ENCODE results near the gene MMP14.

DNA sequence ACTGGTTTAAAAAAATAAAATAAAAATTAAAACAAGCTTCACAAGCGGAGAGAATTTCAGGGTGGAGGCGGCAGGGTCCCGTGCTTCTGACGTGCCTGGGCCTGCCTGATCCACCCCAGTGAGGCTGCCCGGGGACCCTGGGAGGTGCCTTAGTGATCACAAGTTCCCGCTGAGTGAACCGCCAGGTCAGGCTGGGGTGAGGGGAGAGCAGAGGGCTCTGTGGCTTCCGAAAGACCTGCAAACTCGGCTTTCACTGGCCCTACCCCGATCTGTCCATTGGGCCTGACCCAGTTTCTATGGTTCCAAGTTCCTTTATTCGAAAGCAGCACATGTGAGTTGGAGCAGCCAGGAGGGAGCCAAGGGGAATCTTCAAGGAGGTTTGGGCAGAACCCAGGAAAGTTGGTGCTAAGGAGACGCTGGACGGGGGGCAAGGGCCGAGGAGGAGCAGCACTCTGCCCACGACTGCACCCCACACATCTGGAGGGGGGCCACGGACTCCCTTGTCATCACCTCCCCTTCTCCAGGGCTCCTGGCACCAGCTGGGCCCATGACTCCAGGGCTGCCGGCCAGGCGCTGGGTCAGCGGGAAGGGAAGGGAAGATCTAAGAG, 12.9 kb downstream of the MMP14 start:
- TF ChIP-seq, protein P1, sequence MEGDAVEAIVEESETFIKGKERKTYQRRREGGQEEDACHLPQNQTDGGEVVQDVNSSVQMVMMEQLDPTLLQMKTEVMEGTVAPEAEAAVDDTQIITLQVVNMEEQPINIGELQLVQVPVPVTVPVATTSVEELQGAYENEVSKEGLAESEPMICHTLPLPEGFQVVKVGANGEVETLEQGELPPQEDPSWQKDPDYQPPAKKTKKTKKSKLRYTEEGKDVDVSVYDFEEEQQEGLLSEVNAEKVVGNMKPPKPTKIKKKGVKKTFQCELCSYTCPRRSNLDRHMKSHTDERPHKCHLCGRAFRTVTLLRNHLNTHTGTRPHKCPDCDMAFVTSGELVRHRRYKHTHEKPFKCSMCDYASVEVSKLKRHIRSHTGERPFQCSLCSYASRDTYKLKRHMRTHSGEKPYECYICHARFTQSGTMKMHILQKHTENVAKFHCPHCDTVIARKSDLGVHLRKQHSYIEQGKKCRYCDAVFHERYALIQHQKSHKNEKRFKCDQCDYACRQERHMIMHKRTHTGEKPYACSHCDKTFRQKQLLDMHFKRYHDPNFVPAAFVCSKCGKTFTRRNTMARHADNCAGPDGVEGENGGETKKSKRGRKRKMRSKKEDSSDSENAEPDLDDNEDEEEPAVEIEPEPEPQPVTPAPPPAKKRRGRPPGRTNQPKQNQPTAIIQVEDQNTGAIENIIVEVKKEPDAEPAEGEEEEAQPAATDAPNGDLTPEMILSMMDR (IDR thresholded peaks at IDR 0.05) = no peak
- TF ChIP-seq POLR2A (IDR thresholded peaks at IDR 0.05) = no peak

All from testis (tissue), 2 donors.